GM18498 (cell line): ENCODE results near the gene LRRC55.
"Not testable (repeated sequence)": the region's sequence is repeated elsewhere in the genome, so short reads cannot be mapped to it uniquely, and the experiment has no call there.

ENCODE experiments used
- ATAC-seq: cut with Tn5 transposase; IDR thresholded peaks from one replicate; pipeline ENCODE4 v1.9.1; 2021; ENCODE audit warnings: mild to moderate bottlenecking, moderate library complexity; ENCODE audit not compliant: unreplicated experiment

Gene LRRC55

DNA sequence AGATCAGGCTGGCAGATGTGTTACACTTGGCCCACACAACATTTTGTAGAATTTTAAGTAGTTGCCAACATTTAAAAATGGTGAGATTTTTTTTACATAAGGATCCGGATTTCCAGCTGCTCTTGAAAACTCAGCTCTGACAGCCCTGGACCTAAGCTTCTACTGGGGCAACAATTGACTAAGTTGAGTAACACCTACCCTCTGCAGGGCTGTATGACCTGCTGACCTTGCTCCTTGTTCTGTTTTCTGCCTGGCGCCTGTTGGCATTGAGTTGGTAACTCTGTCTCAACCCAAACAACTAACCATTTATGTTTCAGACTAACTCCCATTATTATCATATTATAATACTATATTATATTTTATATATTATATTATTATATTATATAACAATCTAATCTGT is 21.1 kb upstream of the LRRC55 start:
- ATAC-seq: no peak

GRCh38 chr11:57161351-57161750 is 20.4 kb upstream of the LRRC55 start:
- ATAC-seq: no peak

- no peak for ATAC-seq
Observed at GRCh38 chr11:57162179-57162898, 19.4 kb upstream of the LRRC55 start.

DNA sequence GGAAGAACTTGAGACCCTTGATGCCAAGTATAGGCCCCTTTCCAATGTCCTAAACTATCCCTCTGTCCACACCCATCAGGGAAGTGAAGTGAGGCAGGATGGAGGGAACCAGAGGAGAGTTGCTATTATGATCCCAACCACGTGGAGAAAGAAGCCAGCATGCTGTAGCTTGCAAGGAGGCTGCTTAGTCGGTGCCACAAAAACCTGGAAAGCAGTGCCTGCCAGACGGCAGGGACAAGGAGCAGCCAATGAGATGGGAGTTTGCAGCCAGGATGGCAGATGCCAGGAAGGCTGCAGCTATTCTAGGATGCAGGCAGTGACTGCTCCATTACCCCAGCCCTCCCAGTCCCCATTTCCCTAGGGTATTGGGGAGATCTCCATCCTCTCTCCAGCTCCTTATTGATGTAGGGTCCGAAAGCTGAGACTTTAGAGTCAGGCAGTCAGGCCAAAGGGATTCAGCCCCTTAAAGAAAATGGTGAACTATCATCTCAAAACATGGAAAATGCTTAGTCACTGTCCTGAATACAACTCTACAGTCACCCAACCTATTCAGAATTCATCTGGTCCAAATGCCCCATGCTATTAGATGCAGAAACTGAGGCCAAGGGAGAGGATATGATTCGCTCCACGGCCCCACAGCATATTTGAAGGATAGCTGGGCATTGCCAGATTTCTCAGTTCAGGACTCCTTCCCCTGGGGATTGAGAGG is 18.4 kb upstream of the LRRC55 start:
- no peak for ATAC-seq

GRCh38 chr11:57164317-57164716 is 17.4 kb upstream of the LRRC55 start:
- no peak for ATAC-seq

DNA sequence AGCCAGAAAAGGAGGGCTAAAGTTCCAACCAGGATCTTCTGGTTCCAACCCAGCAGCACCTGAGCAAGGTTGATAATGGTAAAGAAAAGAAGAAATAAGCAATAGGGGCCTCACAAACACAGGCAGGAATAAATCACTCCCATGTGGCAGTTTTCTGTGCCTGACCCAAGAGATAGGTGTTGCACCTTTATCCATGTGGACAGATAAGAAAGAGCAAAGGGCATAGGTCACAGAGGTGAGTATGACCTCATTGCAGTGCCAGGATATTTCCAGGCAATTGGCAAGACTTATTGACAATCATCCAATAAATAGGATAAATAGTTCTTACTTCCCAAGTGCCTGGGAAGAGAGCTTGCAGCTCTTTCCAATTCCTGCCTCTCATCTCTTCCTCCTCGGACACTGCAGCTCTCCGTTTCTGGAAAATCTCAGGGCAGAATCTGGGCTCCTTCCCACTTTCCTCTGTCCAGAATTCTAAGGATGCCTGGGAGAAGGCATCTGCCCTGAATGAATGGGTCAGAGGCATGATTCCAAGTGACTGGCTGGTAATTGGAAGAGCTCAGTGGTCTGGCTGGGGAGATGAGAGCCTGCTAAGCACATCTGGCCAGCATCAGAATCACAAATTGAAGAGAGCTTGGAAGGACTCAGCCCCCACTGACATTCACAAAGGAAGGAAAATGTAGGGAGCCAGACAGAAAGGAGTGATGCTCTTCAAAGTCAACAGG is 14.5 kb upstream of the LRRC55 start:
- ATAC-seq: no peak

- ATAC-seq: not testable (repeated sequence)
Observed at GRCh38 chr11:57169732-57170313, 11.9 kb upstream of the LRRC55 start.

DNA sequence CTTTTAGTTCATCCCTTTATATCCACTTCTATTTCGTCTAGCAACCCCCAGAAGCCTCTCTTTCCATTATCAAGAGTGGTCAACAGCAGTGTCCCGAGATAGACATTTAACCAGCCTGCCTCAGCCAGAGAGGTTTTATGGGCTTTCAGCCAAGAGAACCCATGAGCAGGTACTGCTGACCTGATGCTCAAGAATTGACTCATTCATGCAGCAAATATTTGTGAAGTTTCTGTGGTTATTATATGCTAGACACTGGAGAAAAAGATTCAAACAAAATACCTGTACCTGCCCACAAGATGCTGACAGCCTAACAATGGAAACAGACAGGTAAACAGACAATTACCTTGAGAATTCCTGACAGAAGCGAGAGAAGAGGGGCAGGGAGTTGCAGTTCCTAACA is 9.7 kb upstream of the LRRC55 start:
- ATAC-seq: no peak

DNA sequence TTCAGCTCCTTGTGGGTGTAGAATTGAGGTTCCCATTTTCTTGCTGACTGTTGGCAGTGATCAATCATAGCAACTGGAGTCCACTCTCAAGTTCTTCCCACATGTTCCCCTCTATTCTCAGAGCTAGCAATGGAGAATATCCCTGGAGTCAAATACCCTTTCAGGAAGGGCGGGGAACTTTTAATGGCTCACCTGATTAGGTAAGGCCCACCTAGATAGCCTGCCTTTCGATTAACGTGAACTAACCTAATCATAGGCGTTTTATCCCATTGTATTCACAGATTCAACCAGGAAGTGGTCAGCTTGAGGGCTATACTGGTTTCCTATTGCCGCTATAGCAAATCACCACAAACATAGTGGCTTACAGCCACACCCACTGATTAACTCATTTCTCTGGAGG is 7.1 kb upstream of the LRRC55 start:
- ATAC-seq: no peak

DNA sequence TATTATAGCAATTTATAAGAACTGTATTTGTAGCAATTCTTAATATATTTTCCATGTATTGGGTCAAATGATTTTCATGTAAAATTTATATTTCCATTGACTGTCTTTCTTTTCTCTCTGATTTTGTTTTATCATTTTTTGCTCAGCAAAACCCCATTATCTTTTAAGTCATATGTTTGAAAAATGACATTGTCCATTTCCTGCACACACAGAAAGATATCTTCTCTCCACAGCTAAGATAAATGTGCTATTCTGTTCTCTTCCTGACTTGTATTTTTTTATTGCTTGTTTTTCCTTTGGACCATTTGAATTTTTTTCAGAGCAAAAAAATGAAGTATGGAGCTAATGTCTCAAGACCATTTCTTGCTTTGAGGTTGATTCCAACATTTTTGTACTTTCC is 6.3 kb upstream of the LRRC55 start:
- ATAC-seq: no peak

GRCh38 chr11:57178334-57178733 is 3.4 kb upstream of the LRRC55 start:
- ATAC-seq: no peak

DNA sequence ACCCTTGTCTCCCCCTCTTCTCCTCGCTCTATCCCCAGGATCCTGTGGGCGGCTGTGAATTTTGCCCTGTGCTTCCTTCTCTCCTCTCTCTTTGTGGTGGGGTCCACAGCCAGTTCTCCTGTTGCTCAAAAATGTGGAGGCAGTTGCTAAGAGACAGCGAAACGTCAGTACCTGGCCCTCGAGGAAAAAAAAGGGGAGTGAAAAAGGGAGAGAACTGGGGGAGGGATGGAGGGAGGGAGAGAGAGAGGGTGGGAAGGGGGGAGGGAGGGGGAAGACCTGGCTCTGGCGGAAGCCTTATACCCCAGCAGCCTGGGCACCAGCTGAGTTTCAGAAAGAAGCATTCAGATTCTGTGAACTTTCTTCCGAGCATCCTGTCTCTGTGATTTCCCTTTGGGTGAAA is 2.1 kb upstream of the LRRC55 start:
- no peak for ATAC-seq

DNA sequence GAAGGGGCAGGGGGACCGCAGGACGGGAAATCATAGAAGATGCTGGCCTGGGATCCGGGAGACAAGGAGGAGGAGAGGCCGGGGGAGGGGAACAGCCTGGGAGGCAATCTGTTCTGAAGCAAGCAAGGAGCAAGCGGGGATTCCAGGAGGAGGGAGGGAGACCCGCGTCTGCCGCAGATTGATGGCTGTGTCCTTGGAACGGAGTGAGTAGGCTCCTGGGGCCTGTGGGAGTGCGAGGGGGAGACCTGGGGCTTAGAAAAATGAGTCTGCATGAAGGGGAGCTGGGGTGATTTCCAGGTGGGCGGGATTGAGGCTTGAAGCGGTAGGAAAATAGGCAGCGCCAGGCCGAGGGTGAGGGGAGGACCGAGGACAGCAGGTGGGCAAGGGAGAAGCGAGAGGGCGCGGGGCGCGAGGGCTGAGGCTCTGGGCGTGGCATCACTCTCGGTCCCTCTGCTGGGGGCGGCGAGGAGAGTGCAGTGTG is 1.6 kb upstream of the LRRC55 start:
- ATAC-seq: no peak

DNA sequence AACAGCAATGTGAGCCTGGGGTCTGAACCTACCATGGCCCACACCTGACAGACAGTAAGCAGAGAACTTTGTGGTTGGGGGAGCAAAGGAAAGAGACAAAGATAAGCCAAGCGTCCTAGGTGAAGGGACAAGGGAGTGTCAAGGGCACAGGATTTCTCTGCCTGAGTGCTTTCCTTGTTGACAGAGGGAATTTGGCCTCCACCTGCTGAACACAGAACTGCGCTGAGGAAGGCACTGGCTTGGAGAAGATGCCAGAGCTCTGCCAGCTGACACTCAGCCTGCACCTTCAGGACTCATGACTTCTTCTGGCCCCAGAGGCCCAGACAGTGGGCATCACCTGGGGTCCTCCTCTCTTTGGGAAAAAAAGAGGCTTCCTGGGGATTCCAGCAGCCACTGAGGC is 789 bp upstream of the LRRC55 start:
- no peak for ATAC-seq

DNA sequence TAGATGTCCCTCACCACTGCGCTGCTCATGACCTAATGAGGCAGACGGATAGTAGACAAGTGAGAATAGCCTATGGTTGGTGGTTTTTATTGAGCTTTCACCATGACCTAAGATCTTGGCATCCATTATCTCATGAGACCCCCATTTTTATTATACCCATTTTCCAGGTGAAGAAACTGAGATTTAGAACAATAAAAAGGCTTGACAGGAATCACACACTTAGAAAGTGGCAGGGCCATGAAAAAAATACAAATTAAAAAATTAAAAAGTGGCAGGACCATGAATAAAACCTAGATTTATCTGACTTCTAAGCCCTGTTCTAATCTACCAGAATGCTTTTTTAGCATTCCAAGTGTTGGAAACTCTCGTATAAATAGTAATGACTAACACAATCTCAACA is 1.1 kb downstream of the LRRC55 start:
- ATAC-seq: no peak

DNA sequence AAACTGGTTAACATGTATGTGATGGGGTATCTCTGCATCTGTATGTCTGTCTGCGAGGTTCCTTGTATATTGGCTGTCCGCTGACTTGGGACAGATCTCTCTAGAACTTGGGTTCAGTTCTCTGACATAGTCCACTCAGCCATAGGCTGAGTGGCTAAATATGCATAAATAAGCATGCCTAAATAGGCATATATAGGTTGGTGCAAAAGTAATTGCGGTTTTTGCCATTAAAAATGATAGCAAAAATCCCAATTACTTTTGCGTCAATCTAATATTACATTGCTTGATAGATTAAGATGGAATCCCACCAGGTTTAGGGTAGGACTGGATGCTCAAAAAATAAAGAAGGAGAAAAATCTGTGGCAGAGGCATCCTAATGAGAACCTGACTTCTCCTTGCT is 8.8 kb downstream of the LRRC55 start:
- ATAC-seq: no peak

- ATAC-seq: no peak
Observed at GRCh38 chr11:57191311-57192219, 9.8 kb downstream of the LRRC55 start.

DNA sequence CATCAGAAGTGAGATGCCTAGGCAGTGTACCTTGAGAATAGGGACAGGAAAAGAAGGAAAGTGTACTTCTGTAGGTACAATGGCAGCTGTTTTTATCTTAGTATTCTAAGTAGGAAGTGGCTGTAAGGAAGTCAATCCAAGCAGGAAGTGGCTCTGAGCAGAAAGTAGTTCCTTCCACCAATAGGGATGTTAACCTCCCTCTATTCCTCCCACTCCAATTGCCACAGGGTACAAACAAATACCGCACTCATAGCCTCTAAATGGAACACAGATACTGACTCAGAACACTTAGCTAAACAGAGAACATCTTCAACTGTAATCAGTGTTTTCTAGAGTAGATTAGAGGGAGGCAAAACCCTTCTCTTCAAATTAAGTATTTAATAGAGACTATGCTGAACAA is 10.6 kb downstream of the LRRC55 start:
- no peak for ATAC-seq

DNA sequence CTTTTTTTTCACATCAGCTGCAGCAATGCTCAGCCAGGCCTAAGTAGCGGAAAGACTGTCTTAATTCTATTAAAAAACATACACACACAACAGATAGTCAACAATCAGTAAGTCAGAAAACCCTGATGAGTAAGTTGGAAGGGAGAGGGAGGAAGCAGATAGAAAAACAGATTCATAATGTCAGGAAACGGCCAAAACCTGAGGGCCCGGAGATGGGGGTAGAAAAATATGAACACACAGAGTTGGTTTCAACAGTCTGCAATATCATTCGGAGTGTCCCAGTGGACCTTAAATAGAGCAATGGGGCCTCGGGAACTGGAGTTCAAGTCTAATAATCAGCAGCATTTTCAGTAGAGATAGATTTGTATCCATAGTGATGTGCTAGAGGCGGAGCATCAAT is 14.8 kb downstream of the LRRC55 start:
- ATAC-seq: no peak

DNA sequence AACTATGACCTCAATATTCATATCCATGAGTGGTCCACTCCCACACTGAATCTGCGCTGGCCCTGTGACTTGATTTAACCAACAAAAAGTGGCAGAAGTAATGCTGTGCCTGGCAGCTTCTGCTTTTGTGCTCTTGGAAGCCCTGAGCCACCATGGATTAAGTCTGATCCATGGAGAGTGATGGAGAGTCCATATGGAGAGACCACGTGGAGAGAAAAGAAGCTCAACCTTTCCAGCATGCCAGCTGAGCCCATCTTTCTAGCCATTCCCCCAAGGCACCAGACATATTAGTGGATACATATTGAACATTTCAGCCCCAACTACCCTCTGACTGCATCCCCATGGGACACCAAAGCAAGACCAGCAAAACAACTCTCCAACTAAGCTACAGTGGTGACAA is 16.0 kb downstream of the LRRC55 start:
- ATAC-seq: no peak

DNA sequence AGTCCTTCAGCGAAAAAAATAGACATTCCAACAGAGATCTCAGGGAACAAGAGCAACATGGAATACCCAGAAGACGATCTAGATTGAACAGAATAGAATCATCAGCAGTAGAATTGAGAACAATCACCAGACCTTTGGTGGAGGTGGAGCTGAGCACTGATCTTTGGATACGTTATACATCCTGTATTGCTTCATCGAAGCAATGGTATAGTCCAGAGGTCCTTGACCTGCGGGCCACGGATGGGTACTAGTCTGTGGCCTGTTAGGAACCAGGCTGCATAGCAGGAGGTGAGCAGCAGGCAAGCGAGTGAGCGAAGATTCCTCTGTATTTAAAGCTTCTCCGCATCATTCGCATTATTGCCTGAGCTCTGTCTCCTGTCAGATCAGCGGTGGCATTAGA is 17.6 kb downstream of the LRRC55 start:
- ATAC-seq: no peak
